Activated CD4-positive, alpha-beta T cell treated with anti-CD3 and anti-CD28 coated beads for 1 hour (primary cell): ENCODE data around the gene FOXC1.

Experiments used
- DNase-seq: peaks from one replicate; pipeline ENCODE4 v3.0.0-alpha.2; 2020

FOXC1 gene

DNA sequence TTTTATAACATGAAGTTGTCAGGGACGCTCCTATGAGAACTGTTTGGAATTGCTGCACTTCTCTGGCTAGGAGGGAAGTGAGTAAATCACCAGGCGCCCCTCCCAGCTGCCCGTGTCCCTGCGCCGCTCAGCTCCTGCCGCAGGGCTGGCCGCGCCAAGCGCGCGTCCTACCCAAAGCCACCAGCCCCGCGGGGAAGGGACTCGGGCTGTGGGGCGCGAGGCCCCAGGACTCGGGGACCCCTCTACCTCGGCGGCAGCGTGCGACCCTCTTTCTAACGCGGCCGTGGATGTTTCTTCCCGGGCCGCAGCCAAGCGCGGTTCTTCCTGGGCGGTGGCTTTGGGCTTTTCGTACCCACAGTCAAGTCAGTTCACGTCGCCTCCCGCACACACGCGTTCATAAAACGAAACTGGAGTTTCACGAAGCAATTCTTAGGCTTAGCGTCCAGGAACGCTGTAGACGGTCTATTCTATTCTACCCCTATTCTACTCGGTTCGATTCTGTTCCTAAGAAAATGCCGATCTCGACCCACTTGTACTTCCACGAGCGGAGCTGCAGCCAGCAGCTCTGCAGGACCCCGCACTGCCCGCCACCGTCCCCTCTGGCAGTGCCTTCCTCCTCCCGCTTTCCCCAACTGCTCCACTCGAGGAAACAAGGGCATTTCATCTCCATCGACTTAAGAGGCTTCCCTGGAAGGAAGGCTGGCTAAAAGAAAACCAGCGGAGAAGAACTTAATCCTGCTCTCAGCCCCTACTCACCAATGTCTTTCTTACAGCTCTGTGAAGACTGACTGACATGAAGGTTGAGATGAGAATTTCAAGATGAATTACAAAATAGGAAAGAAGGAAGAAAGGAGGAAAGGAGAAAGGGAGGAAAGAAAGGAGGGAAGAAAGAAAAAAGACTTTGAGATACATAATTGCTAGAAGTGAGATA lies 15.4 kb downstream of the FOXC1 start:
- DNase-seq, result no peak

DNA sequence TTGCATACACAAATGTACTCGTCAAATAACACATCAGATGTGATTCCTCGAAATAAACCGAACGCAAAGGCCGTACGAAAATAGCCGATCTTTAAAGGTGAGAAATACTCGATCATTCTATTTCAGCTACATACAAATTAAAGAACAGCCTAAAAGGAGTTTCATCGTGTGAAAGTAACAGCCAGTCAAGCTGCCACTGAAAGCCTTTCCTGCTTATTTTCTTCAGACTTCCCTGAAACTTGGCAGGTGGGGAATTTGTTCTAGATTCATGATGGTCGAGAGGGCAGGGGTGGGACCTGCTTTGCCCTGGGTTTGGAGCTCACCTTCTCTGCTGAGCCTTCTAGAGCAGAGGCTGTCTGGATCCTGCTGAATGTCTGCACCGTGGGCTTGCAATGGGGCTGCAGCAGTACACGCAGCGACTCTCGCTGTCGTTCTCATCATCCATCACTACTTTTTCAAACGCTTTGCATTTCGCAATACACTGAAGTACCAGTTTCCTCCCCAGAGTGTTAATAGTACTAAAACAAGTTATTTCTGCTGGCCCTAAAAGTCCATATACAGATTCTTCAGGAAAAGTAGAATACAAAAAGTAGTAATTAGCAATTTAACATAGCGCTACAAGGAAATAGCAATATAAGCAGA lies 16.2 kb downstream of the FOXC1 start:
- no peak for DNase-seq

DNA sequence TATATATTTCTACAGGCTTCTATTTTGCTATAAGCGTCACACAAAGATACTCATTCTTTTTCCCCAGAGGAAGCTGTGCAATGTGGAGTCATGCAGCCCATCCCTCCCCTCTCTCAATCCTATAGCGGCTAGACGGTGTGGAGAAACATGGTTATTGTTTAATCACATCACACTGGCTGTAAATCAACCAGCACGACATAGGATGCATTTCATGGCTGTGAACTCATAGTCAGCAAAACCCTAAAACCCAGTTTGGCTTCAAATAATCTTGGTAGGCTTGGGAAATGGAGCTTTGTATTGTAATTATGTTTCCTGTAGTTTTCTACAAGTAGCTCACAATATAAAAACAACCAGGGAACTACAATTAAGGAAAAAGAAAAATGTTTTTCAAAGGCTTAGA lies 16.8 kb downstream of the FOXC1 start:
- no peak for DNase-seq

DNA sequence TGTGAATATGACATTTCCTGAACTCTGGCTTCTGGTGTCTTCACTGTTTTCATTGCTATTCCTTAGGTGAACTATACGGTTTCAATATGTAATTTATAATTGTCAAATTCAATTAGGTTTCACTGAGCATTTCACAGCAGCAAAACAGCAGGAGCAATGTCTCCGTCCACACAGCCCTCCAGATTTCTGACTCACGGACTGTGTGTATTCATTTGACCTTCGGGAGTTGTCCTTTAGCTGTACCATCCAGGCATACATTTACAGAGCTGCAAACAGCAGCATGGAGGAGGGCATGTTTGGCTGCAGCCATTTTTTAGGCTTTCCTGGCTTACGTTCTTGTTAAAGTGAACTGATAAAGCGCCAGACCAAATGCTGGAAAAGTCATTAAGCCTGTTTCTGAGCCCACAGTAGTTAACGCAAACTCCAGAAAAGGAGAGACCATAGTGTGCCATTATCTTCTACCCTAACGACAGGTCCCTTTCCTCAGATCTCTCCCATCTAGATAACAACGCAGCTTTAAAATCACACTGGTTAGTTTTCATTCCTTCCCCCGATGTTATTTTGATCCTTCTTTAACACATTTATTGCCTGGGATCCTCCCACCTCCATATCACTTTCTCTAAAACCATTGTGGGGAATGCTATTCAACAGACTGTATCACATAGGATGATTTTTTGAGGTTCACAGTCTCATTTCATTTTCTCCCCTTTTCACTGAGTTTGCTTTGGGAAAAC lies 18.3 kb downstream of the FOXC1 start:
- DNase-seq, result no peak

DNA sequence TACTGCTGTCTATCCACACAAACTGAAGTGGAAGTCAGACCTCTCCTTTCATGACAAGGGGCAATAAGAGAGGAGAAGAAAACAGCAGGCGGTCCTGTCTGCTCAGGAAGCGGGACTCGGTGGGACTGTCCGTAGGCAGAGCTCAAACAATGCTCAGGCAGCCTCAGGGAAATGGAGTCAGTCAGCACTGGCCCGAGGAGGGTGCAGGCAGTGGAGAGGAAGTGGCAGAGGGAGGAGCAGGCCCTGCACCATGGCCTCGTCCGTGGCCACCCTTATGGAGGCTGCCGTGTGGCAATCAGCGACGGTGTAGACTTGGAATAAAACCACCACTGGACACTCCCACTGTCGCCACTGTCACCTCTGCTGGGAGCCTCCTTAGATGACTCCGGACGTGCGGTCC lies 19.6 kb downstream of the FOXC1 start:
- no peak for DNase-seq

DNA sequence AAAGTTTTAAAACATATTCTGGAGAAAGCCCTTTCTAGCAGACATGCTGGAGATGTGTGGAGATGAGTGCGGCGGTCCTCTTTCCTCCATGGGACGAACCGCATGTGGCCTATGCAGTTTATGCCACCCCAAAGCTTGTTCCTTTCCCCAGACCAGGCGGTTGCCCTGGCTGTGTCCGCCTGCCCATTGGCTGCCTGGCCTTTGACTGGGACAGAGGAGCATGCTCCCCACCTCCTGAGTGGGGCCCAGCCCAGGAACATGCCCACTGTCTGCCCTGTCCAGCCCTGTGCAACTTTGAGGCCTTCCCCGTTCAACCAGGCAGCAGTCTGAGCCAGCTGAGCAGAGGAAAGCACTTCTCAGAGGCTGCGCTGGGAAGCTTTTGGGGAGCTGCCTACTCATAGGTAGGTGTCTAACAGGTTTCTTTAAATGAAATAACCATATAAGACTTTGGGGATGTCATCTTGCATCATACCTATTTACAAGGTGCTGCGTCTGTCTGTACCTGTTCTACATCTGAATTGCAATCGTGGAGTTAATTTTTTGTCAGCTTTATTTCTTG lies 20.6 kb downstream of the FOXC1 start:
- no peak for DNase-seq

DNA sequence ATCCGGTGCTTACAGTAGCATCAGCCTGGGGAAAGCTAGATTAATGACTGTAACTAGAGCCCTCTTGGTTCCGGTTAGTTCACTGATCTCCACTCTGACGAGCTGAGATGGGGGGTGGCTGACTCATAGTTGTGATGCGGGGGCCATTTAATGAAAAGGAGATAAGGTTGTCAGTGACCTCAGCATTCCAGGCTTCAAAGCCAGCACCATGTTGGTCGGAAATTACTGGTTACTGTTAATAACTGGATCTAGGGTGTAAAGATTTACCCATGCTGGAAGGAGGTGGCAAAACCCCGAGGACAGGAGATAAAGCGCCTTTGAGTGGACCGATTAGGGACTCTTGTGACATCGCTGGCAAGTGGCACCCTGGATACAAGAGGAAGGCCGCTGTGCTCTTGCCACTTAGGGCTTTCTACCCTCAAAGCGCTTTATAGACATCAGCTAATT lies 21.1 kb downstream of the FOXC1 start:
- DNase-seq, result no peak

DNA sequence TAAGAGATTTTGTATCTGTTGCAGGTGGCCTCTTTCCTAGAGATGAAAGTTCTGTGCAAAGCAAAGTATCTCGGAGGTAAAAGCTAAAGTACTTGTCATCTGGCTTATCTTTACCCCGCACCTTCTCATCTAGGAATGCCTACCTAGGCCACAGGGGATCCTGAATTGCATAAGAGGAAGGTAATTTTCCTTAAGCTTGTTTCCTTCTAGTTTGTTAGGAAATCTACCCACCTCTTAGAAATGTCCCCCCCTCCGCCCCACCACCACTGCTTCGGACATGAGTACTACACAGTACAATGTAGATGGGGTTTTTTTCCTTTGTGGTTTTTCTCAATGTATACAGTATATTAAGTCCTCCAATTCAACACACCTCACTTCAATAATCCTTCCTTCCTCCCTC lies 21.5 kb downstream of the FOXC1 start:
- DNase-seq, result no peak

DNA sequence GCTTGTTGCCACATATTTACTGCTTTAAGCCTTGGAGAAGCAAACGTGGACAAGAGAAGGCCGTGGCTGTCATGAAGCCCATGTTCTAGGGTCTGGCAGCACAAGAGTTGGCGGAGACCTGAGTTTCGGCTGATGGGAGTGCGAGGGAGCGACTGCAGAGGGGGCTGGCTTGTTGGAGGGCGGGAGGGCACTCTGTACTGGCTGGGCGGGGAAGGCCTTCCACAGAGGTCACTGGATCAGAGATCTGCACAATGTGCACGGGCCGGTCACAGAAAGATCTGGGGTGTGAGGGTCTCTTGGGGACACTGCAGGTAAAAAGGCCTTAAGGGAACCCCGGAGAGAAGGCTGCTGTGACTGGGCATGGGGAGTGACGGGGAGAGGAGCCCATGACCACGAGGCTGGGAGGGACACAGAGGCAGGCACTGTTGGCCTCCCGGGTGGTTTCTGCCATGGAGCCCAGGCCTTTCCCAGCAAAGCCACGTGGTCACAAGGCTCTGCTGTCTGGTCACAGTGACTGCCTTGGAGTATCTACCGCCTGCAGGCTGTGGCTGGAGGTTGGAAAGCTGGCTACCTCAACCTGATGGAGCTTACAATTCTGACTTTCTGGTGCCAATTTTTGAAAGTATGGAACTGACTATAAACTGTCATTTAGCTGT lies 23.8 kb downstream of the FOXC1 start:
- no peak for DNase-seq

DNA sequence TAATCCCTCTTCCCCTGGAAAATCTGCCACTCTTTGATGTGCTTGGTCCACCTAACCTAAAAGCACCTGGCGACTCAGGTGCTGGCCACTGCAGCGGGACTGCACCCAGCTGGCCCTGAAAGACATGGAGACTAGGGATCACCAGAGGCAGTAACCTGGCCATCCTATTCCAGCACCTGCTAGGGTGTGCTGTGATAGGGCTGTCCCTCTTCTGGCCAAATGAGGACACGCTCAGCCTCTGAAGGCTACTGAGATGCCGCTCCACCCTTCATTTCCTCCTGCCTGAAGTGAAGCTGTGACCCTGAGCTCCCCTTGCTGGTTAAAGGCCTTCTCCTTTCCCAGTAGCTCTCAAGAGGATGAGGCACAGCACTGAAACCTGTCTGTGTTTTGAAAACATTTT lies 24.4 kb downstream of the FOXC1 start:
- DNase-seq, result no peak

DNA sequence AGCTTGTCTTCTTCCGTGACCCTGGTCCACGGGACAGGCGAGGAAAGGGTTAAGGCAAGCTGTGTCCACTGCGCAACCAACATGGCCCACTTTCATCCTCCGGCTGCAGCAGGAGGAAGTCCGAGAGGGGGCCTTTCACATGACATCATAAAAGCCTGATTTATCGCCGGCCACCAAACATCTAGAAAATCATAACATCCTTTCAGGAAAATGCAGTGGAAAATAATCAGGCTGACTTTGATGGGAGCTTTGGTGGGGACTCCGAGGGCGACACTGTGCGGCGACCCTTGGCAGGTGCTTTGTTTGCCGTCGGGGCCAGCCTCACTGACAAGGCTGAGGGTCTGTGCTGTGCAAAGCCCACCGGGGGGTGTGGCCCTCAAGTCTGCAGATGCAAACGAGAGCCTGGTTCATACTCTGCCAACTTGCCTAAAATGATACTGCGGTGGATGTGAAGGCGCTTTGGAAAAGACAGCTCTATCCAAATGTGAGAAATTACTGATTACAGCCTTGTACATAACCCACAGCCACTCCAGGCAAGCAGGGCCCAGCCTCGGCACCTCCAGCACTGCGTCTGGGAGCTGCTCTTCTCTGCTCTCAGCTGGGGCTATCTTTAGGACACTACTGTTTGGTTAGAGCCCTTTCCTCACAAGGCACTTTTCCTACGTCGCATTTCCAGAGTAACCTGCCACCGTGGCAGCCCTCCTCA lies 25.7 kb downstream of the FOXC1 start:
- no peak for DNase-seq

DNA sequence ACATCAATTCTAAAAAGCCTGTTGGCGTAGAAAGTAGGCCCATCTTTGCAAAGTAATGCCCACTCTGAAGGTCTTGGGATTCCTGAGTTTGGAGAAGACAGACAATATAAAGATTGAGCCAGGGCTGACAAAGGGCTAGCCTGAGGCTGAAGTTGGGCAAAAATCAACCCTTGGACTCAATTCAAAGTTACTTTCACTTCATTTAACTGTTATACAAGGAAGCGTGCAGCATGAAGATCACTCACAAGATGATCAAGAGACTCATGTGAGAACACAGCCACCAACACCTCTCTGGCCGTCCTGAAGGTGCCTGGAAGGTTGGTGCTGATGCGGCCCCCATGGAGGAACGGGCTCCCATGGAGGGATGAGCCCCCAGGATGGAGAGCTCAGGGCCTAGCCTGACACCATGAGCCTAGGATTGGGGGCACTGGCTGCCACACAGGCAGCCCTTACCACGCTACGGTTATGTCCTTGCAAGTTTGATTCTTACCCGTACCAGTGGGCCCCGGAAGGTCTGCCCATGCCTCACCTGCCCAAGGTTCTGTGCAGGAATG lies 26.6 kb downstream of the FOXC1 start:
- no peak for DNase-seq

DNA sequence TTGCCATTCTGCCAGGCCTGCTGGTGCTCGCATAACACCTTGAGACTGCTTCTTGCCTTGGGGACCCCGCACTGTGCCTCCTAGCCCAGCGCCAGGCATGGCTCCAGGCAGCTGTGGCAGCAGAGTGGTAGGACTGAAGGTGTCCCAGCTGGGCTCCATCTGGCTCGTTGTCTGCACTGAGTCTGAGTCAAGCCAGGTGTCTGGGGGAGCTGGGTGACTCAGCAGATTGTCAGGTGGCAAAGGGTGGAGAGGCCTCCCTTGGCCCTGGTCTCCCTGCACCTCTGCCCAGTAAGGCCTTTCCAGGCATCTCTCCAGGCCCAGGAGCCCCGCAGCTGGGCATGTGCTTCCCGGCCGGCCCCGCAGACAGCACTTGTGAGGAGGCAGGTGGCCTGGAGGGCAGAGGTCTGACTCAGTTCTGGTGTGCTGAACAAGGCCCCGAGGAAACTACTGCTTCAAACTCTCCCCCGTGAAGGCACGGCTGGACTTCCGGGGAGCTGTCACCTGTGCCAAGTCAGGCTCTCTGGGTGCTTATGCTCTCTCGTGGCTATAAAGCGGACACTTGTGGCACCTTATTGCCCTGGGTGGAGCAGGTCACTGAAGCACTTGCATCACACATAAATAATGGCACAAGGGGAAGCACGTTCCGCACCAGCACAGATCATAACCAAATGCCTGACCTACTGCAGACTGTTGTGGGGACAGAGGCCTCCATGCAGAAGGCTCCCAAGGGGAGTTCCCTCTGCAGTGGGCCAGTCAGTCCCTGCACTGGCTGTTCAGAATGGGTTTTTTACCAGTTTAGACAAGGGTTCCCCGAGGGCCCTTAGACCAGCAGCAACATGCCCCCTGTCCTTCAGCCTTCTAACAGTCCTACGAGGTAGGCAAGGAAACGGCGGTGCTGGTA lies 27.5 kb downstream of the FOXC1 start:
- DNase-seq, result no peak

DNA sequence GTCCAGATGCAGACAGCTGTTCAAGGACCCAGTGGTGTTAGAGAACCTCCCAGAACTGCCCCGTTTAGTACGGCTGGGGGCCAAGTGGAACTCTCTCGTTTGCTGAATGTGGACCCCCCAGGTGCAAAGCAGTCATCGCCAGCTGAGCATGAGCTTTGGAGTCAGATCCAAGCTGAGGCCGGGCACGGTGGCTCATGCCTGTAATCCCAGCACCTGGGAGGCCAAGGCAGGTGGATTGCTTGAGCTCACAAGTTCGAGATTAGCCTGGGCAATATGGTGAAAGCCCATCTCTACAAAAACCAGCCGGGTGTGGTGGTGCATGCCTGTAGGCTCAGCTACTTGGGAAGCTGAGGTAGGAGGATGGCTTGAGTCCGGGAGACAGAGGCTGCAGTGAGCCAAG lies 29.7 kb downstream of the FOXC1 start:
- DNase-seq, result no peak

DNA sequence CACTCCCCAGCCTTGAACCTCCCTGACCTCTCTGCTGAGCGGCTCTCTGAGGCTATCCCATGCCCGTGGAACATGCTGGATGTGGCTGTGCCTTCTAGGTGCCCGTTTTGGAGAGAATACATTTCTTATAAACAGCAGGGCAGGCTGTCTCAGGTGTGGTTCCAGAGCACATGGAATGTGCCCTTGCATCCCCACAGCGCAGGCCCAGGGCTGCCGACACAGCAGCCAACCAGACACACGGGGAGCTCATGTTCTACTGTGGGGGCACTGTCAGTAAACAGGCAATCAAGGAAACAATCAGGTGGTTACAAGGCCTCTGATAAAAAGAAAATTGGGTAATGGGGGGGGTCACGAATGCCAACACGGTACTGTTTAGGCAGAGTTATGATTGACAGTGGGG lies 30.8 kb downstream of the FOXC1 start:
- DNase-seq, result no peak

DNA sequence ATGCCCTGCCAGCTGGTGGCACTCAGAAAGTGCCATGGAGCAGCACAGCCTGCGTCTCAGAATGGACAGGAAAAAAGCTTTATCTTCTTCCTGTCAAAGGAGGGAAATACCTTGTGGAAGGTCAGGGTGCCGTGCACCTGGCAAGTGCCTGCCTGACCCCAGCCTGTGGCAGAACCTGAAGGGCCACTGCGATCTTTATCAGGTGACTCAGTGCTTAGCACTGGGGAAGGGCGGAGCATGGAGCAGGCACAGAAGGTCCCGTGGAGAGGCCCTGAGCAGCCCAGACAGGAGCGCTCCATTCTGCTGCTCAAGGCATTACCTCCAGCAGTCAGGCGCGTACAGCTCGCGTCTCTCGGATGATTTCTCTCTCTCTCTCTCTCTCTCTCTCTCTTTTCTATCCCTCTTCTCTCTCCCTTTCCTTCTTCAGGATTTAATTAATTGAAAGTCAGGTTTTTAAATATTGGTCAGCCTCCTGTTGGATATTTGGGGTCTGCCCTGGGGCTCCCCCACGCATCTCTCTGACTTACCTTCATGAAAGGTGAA lies 31.7 kb downstream of the FOXC1 start:
- no peak for DNase-seq

DNA sequence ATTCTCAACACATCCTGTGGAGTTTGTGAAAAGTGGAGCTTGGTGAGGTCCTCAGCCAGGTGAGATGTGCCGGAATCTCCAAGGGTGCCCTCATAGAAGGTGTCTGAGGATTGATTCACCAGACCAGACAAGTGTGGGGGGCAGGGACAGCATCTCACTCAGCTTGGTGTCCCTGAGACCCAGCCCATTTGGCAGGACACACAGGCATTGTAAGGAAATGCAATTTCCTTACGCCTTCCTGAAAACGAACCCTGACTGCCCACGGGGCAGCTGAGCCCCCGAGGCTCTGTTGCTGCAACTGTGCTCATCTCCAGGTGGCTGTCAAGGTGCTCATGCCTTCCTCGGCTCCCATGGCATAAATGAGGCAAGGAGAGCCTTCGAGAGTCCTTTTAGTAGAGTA lies 33.4 kb downstream of the FOXC1 start:
- DNase-seq, result no peak

DNA sequence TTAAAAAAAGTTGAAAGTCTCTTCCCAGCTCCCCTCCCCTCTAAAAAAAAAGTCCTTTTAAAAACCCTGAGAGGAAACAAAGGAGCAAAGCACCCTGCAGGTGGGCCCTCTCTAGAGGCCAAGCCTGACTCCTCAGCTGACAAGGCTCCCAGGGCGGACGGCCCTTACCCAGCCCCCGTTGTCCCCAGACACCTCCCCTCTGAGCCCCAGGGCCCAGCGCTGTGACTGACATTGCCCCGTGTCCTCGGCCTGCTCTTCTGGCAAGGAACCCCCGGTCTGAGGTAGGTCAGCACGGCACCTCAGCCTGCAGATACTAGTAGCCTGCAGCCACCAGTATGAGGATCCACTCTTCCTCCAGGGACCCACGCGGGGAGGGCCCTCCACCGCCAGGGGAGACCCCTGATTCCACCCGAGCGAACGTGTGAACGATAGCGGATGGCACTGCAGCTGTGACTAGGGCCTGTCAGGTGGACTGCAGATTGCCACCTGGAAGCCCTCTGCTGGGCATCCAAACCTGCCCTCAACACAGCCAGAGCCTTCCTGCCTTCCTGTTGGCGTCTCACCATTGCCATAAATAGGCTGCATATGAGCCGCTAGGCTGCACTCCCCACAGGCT lies 34.2 kb downstream of the FOXC1 start:
- DNase-seq, result no peak

DNA sequence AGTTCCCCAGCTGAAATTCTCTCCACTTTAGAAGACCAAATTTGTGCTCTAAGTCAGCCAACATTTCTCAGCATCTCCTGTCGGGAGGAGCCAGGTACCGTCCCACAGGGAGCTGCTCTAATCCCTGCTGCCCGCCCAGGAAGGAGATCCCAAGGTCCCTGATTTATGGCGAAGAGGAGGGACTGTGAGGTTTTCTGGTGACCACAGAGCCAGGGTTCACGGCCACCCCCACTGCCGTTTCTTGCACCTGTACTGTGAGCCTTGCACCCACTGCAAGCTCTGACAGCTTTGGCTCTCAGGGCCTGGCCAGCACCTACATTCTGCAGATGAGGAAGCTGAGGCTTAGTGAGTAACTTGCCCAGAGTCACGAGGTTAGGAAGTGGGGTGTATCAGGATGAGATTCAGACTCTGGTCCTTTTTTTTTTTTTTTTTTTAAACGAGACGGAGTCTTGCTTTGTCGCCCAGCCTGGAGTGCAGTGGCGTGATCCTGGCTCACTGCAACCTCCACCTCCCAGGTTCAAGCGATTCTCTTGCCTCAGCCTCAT lies 34.9 kb downstream of the FOXC1 start:
- DNase-seq, result no peak
